Caco-2 (cell line): Measurements from ENCODE around the gene CDYL2. TPM values are rescaled to one million over a fixed set of nuclear protein-coding genes. Genes with fewer than 3 reads are reported as not detected.

Source experiments
- BruUV-seq: library from RNA; stranded (reverse); fragments of 400-500 nt; replicated peaks from 2 replicates; lab custom pipeline; 2021; lab: Mats Ljungman, UMichigan
- CTCF ChIA-PET: fragments of 300-600 bp; sonication (Branson Sonifier 250); formaldehyde crosslinking; loops from one replicate; lab custom pipeline; 2022; ENCODE audit warnings: antibody characterized with exemption; lab: Charles Lee
- POLR2A ChIA-PET: fragments of 300-600 bp; sonication (Branson Sonifier 250); formaldehyde crosslinking; loops from one replicate; lab custom pipeline; 2022; ENCODE audit warnings: antibody characterized with exemption; lab: Charles Lee
- DNase-seq, 2 experiments: peaks; one replicate each; pipeline versions ENCODE4 v3.0.0 to v3.0.0-alpha.2; 2020 to 2022
- H3K27me3 ChIP-seq: replicated peaks from 2 replicates; pipeline ENCODE4 v1.6.0; 2011; ENCODE audit warnings: low read length; ENCODE audit not compliant: control insufficient read depth, insufficient read depth
- H3K36me3 ChIP-seq: 2 replicates; pipeline ENCODE4 v1.5.1; 2011; ENCODE audit warnings: low read length; ENCODE audit not compliant: control insufficient read depth, insufficient read depth
- H3K4me1 ChIP-seq: fragments of 250-450 bp; sonication (Bioruptor Pico); 2 replicates; pipeline ENCODE4 v1.5.1; 2020; ENCODE audit warnings: mild to moderate bottlenecking
- H3K4me3 ChIP-seq: 2 replicates; pipeline ENCODE4 v1.5.1; 2011; ENCODE audit warnings: low read depth, mild to moderate bottlenecking, control low read depth, low read length
- H3K9me3 ChIP-seq: fragments of 250-450 bp; sonication (Bioruptor Pico); 2 replicates; pipeline ENCODE4 v1.5.1; 2020; ENCODE audit warnings: mild to moderate bottlenecking, moderate library complexity
- H3K27ac Mint-ChIP-seq: one replicate; pipeline ENCODE4 v1.8.0; 2022; ENCODE audit warnings: mixed read lengths; ENCODE audit not compliant: unreplicated experiment
- H3K27me3 Mint-ChIP-seq: one replicate; pipeline ENCODE4 v1.8.0; 2022; ENCODE audit warnings: mixed read lengths; ENCODE audit not compliant: insufficient read depth, unreplicated experiment
- H3K36me3 Mint-ChIP-seq: one replicate; pipeline ENCODE4 v1.8.0; 2022; ENCODE audit warnings: mild to moderate bottlenecking, mixed read lengths; ENCODE audit not compliant: insufficient read depth, unreplicated experiment
- H3K4me1 Mint-ChIP-seq: one replicate; pipeline ENCODE4 v1.8.0; 2022; ENCODE audit warnings: low read depth, mixed read lengths; ENCODE audit not compliant: unreplicated experiment
- H3K4me3 Mint-ChIP-seq: one replicate; pipeline ENCODE4 v1.8.0; 2022; ENCODE audit warnings: mild to moderate bottlenecking, moderate library complexity, mixed read lengths; ENCODE audit not compliant: unreplicated experiment
- H3K9me3 Mint-ChIP-seq: one replicate; pipeline ENCODE4 v1.8.0; 2022; ENCODE audit warnings: mixed read lengths; ENCODE audit not compliant: unreplicated experiment
- CTCF ChIP-seq, 2 experiments: fragments of 200-600 bp in 1 of 2; IDR thresholded peaks; 1 replicate in 1 of 2; 2 replicates in 1 of 2; pipeline versions ENCODE4 v1.5.1 to v1.8.0; 2011 to 2022; ENCODE audit warnings: antibody characterized with exemption in 1 of 2, control low read depth in 1 of 2, inconsistent platforms in 1 of 2, low read depth in 1 of 2, low read length in 1 of 2, mild to moderate bottlenecking in 1 of 2, moderate library complexity in 1 of 2; ENCODE audit not compliant: insufficient read depth in 1 of 2, severe bottlenecking in 1 of 2, unreplicated experiment in 1 of 2
- intact Hi-C: fragments of 100-400 bp; cut with micrococcal nuclease; formaldehyde crosslinking; loops from one replicate; pipeline ENCODE4 v1.10.0; 2022; ENCODE audit not compliant: unreplicated experiment
- total RNA-seq: library from RNA; stranded (reverse); gene quantifications from 2 replicates; pipeline ENCODE4 v1.2.3, GENCODE V29; 2022

The CDYL2 gene
- total RNA-seq, 1 experiment from 2014 or later, result 1.8 TPM

GRCh38 chr16:80851831-80852230 lies 47.4 kb upstream of the CDYL2 start:
- Histone ChIP-seq H3K9me3 (no peaks in the 10 kb centered on the region), H3K27me3 (no peaks in the 10 kb centered on the region), H3K36me3 (no peaks in the 10 kb centered on the region), H3K4me1 (no peaks in the 10 kb centered on the region), H3K4me3 (no peak overlapping the region)
- CTCF ChIA-PET, result no interaction called here
- no TSS peak for BruUV-seq
- Mint-ChIP-seq H3K4me3 (no peak overlapping the region), H3K4me1 (no peaks in the 10 kb centered on the region), H3K27ac (no peak overlapping the region), H3K36me3 (no peaks in the 10 kb centered on the region), H3K27me3 (no peaks in the 10 kb centered on the region), H3K9me3 (peaks cover 7% of the 10 kb centered on the region)
- DNase-seq, result no peak
- POLR2A ChIA-PET, result no interaction called here
- TF ChIP-seq CTCF (IDR thresholded peaks at IDR 0.05; ENCODE audit: insufficient read depth in 1 of 2, low read depth in 1 of 2, low read length in 1 of 2, severe bottlenecking in 1 of 2, unreplicated experiment in 1 of 2), result no peak
- intact Hi-C loops, result no loop called here

- H3K4me1 Mint-ChIP-seq, result no peaks in the 10 kb centered on the region
- no peaks in the 10 kb centered on the region for H3K27me3 ChIP-seq
- peaks cover 7% of the 10 kb centered on the region for H3K9me3 Mint-ChIP-seq
- POLR2A ChIA-PET, result no interaction called here
- TF ChIP-seq CTCF (IDR thresholded peaks at IDR 0.05; ENCODE audit: insufficient read depth in 1 of 2, low read depth in 1 of 2, low read length in 1 of 2, severe bottlenecking in 1 of 2, unreplicated experiment in 1 of 2), result no peak
- no peaks in the 10 kb centered on the region for H3K4me1 ChIP-seq
- H3K4me3 Mint-ChIP-seq, result no peak overlapping the region
- H3K9me3 ChIP-seq, result no peaks in the 10 kb centered on the region
- CTCF ChIA-PET, result interaction anchor here (0.7 kb wide), 1 partner anchor 15 kb away, joined by 3 read pairs; no protein-coding TSS in a partner anchor
- BruUV-seq, result no TSS peak
- H3K27ac Mint-ChIP-seq, result no peak overlapping the region
- no peaks in the 10 kb centered on the region for H3K27me3 Mint-ChIP-seq
- no peak for DNase-seq
- no peaks in the 10 kb centered on the region for H3K36me3 Mint-ChIP-seq
- no peaks in the 10 kb centered on the region for H3K36me3 ChIP-seq
- H3K4me3 ChIP-seq, result no peak overlapping the region
- intact Hi-C loops, result no loop called here
Observed at GRCh38 chr16:80850757-80851156, 46.4 kb upstream of the CDYL2 start.

- no peak overlapping the region for H3K4me3 ChIP-seq
- Mint-ChIP-seq H3K27ac (no peak overlapping the region), H3K36me3 (no peaks in the 10 kb centered on the region), H3K4me1 (no peaks in the 10 kb centered on the region), H3K27me3 (no peaks in the 10 kb centered on the region), H3K9me3 (peaks cover 13% of the 10 kb centered on the region), H3K4me3 (no peak overlapping the region)
- no TSS peak for BruUV-seq
- no peaks in the 10 kb centered on the region for H3K36me3 ChIP-seq
- intact Hi-C loops, result no loop called here
- POLR2A ChIA-PET, result no interaction called here
- TF ChIP-seq CTCF (IDR thresholded peaks at IDR 0.05; ENCODE audit: insufficient read depth in 1 of 2, low read depth in 1 of 2, low read length in 1 of 2, severe bottlenecking in 1 of 2, unreplicated experiment in 1 of 2), result no peak
- H3K27me3 ChIP-seq, result no peaks in the 10 kb centered on the region
- DNase-seq, result no peak
- CTCF ChIA-PET, result no interaction called here
- H3K4me1 ChIP-seq, result no peaks in the 10 kb centered on the region
- peaks cover 5% of the 10 kb centered on the region; the same call in 1 of the 2 replicates for H3K9me3 ChIP-seq
Observed at GRCh38 chr16:80848862-80849261, 44.5 kb upstream of the CDYL2 start.
